GM12878 (cell line): ENCODE data around the gene NNMT.

ENCODE experiments used
- BMI1 ChIP-seq: fragments of 450-650 bp; IDR thresholded peaks from 2 replicates; pipeline ENCODE4 v1.6.1; 2016; ENCODE audit warnings: mild to moderate bottlenecking, moderate library complexity, borderline replicate concordance
- CREM ChIP-seq: IDR thresholded peaks from 2 replicates; pipeline ENCODE4 v1.6.1; 2014; ENCODE audit warnings: antibody characterized with exemption, low read depth
- CTCF ChIP-seq, 3 experiments: IDR thresholded peaks in 2 of 3; conservative IDR thresholded peaks in 1 of 3; 2 replicates each; pipeline ENCODE4 v1.5.1; 2011; ENCODE audit warnings: low read depth in 3 of 3, low read length in 3 of 3, mild to moderate bottlenecking in 3 of 3, control low read depth in 2 of 3, moderate library complexity in 2 of 3, inconsistent platforms in 1 of 3, mixed read lengths in 1 of 3; ENCODE audit not compliant: control insufficient read depth in 2 of 3, insufficient read depth in 1 of 3; ENCODE audit errors: extremely low read depth in 1 of 3
- ESRRA ChIP-seq: IDR thresholded peaks from 2 replicates; pipeline ENCODE4 v1.6.1; 2012; ENCODE audit warnings: mild to moderate bottlenecking, low read length, improper control_type of control experiment
- KDM1A ChIP-seq: fragments of 200-600 bp; sonication (generic); IDR thresholded peaks from 2 replicates; pipeline ENCODE4 v1.6.1; 2016; ENCODE audit warnings: borderline replicate concordance
- NBN ChIP-seq: fragments of 450-650 bp; IDR thresholded peaks from 2 replicates; pipeline ENCODE4 v1.6.1; 2016
- POLR2A ChIP-seq: IDR thresholded peaks from 2 replicates; pipeline ENCODE4 v1.6.1; 2011; ENCODE audit warnings: low read depth, mild to moderate bottlenecking, low read length
- TF ChIP-seq, protein P1 (sequence below): fragments of 450-650 bp; formaldehyde crosslinking; IDR thresholded peaks from 2 replicates; pipeline ENCODE4 v1.5.0; 2022; ENCODE audit warnings: mild to moderate bottlenecking, missing genetic modification characterization

DNA sequence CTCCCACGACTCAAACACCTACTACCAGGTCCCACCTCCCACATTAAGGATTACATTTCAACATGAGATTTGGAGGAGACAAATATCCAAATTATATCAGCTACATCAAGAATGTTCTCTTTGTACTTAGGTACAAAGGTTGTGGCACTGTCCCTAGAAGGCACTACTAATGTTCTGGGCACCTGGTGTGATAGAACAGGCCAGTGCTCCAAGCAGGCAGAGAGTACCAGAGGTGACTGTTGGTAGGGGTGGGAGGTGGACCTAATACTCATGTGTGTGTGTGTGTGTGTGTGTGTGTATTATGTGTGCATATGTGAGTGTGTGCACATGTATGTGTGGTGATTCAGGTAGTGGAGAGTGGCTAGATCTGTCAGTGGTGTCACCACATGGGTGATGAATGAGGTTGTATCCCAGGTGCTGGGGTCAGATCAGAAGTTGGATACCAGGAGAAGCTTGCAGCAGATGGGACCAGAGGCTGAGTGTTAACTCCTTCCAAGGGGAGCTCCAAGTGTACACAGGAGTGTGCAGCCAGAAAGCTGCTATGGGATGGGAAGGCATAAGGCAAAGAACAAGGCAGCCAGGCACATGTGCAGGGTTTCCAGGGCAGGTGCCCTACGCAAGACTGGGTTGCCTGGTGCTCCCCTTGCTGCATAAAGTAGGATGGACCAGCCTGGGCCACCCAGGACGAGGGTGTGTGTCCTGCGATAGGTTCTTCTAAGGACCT lies 17.7 kb upstream of the NNMT start:
- TF ChIP-seq CTCF (IDR thresholded peaks at IDR 0.05 in 2 of 3, conservative IDR thresholded peaks at IDR 0.05 in 1 of 3; ENCODE audit: control insufficient read depth in 2 of 3, extremely low read depth in 1 of 3, insufficient read depth in 1 of 3, low read depth in 3 of 3, low read length in 3 of 3) (no peak), BMI1 (no peak), KDM1A (no peak), POLR2A (no peak), NBN (no peak), ESRRA (no peak), CREM (no peak)
- TF ChIP-seq, protein P1, sequence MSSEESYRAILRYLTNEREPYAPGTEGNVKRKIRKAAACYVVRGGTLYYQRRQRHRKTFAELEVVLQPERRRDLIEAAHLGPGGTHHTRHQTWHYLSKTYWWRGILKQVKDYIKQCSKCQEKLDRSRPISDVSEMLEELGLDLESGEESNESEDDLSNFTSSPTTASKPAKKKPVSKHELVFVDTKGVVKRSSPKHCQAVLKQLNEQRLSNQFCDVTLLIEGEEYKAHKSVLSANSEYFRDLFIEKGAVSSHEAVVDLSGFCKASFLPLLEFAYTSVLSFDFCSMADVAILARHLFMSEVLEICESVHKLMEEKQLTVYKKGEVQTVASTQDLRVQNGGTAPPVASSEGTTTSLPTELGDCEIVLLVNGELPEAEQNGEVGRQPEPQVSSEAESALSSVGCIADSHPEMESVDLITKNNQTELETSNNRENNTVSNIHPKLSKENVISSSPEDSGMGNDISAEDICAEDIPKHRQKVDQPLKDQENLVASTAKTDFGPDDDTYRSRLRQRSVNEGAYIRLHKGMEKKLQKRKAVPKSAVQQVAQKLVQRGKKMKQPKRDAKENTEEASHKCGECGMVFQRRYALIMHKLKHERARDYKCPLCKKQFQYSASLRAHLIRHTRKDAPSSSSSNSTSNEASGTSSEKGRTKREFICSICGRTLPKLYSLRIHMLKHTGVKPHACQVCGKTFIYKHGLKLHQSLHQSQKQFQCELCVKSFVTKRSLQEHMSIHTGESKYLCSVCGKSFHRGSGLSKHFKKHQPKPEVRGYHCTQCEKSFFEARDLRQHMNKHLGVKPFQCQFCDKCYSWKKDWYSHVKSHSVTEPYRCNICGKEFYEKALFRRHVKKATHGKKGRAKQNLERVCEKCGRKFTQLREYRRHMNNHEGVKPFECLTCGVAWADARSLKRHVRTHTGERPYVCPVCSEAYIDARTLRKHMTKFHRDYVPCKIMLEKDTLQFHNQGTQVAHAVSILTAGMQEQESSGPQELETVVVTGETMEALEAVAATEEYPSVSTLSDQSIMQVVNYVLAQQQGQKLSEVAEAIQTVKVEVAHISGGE (CRISPR knock-in tag), result no peak
